GM18498 (cell line): ENCODE measurements around the gene ADGRD1.

Source experiments
- ATAC-seq: cut with Tn5 transposase; IDR thresholded peaks from one replicate; pipeline ENCODE4 v1.9.1; 2021; ENCODE audit warnings: mild to moderate bottlenecking, moderate library complexity; ENCODE audit not compliant: unreplicated experiment

Gene ADGRD1

GRCh38 chr12:131187602-131188001 lies 233.9 kb downstream of the ADGRD1 start:
- ATAC-seq = no peak

- ATAC-seq = no peak
Measured at GRCh38 chr12:131188131-131189050, 234.7 kb downstream of the ADGRD1 start.

GRCh38 chr12:131189781-131190180 lies 236.1 kb downstream of the ADGRD1 start:
- ATAC-seq = no peak

- no peak for ATAC-seq
Measured at GRCh38 chr12:131190965-131191364, 237.3 kb downstream of the ADGRD1 start.
